WTC11 (cell line): ENCODE data around the gene METRNL. TPM values are rescaled to one million over a fixed set of nuclear protein-coding genes. Genes with fewer than 3 reads are reported as not detected.

Experiments
- ATAC-seq: fragments of 200-7000 bp; cut with Tn5 transposase; 2 replicates; pipeline ENCODE4 v1.10.0; 2021; ENCODE audit warnings: mild to moderate bottlenecking, moderate library complexity
- CTCF ChIA-PET: fragments of 300-600 bp; sonication (Branson Sonifier 250); formaldehyde crosslinking; loops from one replicate; lab custom pipeline; 2021; ENCODE audit warnings: antibody characterized with exemption; lab: Charles Lee
- POLR2A ChIA-PET: fragments of 350-600 bp; sonication (Branson Sonifier 250); formaldehyde crosslinking; loops from one replicate; lab custom pipeline; 2021; ENCODE audit warnings: antibody characterized with exemption; lab: Charles Lee
- DNase-seq: peaks from one replicate; pipeline ENCODE4 v3.0.0; 2021; ENCODE audit warnings: low spot score
- H3K27ac Mint-ChIP-seq: 2 replicates; pipeline ENCODE4 v1.8.0; 2021; ENCODE audit warnings: mixed read lengths
- H3K27me3 Mint-ChIP-seq: 2 replicates; pipeline ENCODE4 v1.8.0; 2021; ENCODE audit warnings: low read depth, mild to moderate bottlenecking, moderate library complexity, mixed read lengths
- H3K36me3 Mint-ChIP-seq: 2 replicates; pipeline ENCODE4 v1.8.0; 2021; ENCODE audit warnings: mixed read lengths
- H3K4me1 Mint-ChIP-seq: 2 replicates; pipeline ENCODE4 v1.8.0; 2022; ENCODE audit warnings: mixed read lengths
- H3K4me3 Mint-ChIP-seq: 2 replicates; pipeline ENCODE4 v1.8.0; 2021; ENCODE audit warnings: mild to moderate bottlenecking, moderate library complexity, mixed read lengths
- H3K9me3 Mint-ChIP-seq: 2 replicates; pipeline ENCODE4 v1.8.0; 2021; ENCODE audit warnings: mixed read lengths
- CBFB ChIP-seq: sonication (generic); formaldehyde crosslinking; IDR thresholded peaks from 2 replicates; pipeline ENCODE4 v1.8.1; 2022; ENCODE audit warnings: mild to moderate bottlenecking, low read depth, missing genetic modification reagents
- CREM ChIP-seq: sonication (generic); formaldehyde crosslinking; IDR thresholded peaks from 2 replicates; pipeline ENCODE4 v1.8.1; 2022; ENCODE audit warnings: mild to moderate bottlenecking, missing genetic modification reagents, moderate library complexity
- FOXK1 ChIP-seq: sonication (generic); formaldehyde crosslinking; IDR thresholded peaks from 2 replicates; pipeline ENCODE4 v1.8.0; 2022; ENCODE audit warnings: mild to moderate bottlenecking, moderate library complexity, missing genetic modification reagents
- GABPB1 ChIP-seq: sonication (generic); formaldehyde crosslinking; IDR thresholded peaks from 2 replicates; pipeline ENCODE4 v1.8.1; 2023; ENCODE audit warnings: mild to moderate bottlenecking, missing genetic modification reagents
- JUN ChIP-seq: sonication (generic); formaldehyde crosslinking; IDR thresholded peaks from 2 replicates; pipeline ENCODE4 v1.8.0; 2023; ENCODE audit warnings: mild to moderate bottlenecking, missing genetic modification reagents
- MXD4 ChIP-seq: fragments of 250-450 bp; sonication (Bioruptor Pico); IDR thresholded peaks from 2 replicates; pipeline ENCODE4 v1.8.0; 2021; ENCODE audit warnings: mild to moderate bottlenecking, moderate library complexity, borderline replicate concordance
- NFYB ChIP-seq: sonication (generic); formaldehyde crosslinking; conservative IDR thresholded peaks from 2 replicates; pipeline ENCODE4 v1.8.0; 2022; ENCODE audit warnings: low read depth, missing genetic modification reagents
- NR1H2 ChIP-seq: sonication (generic); formaldehyde crosslinking; IDR thresholded peaks from 2 replicates; pipeline ENCODE4 v1.9.0; 2021; ENCODE audit warnings: mild to moderate bottlenecking, moderate library complexity, missing genetic modification reagents
- RELA ChIP-seq: sonication (generic); formaldehyde crosslinking; IDR thresholded peaks from 2 replicates; pipeline ENCODE4 v1.8.1; 2022; ENCODE audit warnings: missing genetic modification reagents, mild to moderate bottlenecking, borderline replicate concordance
- TP53 ChIP-seq: sonication (generic); formaldehyde crosslinking; IDR thresholded peaks from 2 replicates; pipeline ENCODE4 v1.8.1; 2023; ENCODE audit warnings: mild to moderate bottlenecking, missing genetic modification reagents
- ZNF138 ChIP-seq: sonication (generic); formaldehyde crosslinking; conservative IDR thresholded peaks from 2 replicates; pipeline ENCODE4 v1.8.1; 2022; ENCODE audit warnings: mild to moderate bottlenecking, moderate library complexity, missing genetic modification reagents
- ZNF232 ChIP-seq: sonication (generic); formaldehyde crosslinking; IDR thresholded peaks from 2 replicates; pipeline ENCODE4 v1.8.0; 2022; ENCODE audit warnings: mild to moderate bottlenecking, missing genetic modification reagents
- ZNF263 ChIP-seq: sonication (generic); formaldehyde crosslinking; IDR thresholded peaks from 2 replicates; pipeline ENCODE4 v1.8.1; 2022; ENCODE audit warnings: low read depth, mild to moderate bottlenecking, moderate library complexity, missing genetic modification reagents
- ZNF671 ChIP-seq: fragments of 250-450 bp; sonication (Bioruptor Pico); IDR thresholded peaks from 2 replicates; pipeline ENCODE4 v1.8.0; 2021; ENCODE audit warnings: mild to moderate bottlenecking
- total RNA-seq: library from RNA; stranded (reverse); gene quantifications from 3 replicates; pipeline ENCODE4 v1.2.3, GENCODE V29; 2021
- TF ChIP-seq, protein P1 (sequence below): fragments of 250-450 bp; sonication (Bioruptor Pico); IDR thresholded peaks from 2 replicates; pipeline ENCODE4 v1.8.0; 2021; ENCODE audit warnings: mild to moderate bottlenecking
- TF ChIP-seq, protein P2 (sequence below): sonication (generic); formaldehyde crosslinking; IDR thresholded peaks from 2 replicates; pipeline ENCODE4 v1.8.1; 2022; ENCODE audit warnings: low read depth, missing genetic modification reagents, borderline replicate concordance
- TF ChIP-seq, protein P3 (sequence below): sonication (generic); formaldehyde crosslinking; IDR thresholded peaks from 2 replicates; pipeline ENCODE4 v1.8.0; 2022; ENCODE audit warnings: mild to moderate bottlenecking, missing genetic modification reagents
- TF ChIP-seq, protein P4 (sequence below): sonication (generic); formaldehyde crosslinking; IDR thresholded peaks from 2 replicates; pipeline ENCODE4 v1.8.0; 2022; ENCODE audit warnings: mild to moderate bottlenecking, missing genetic modification reagents
- TF ChIP-seq, protein P5 (sequence below): sonication (generic); formaldehyde crosslinking; IDR thresholded peaks from 2 replicates; pipeline ENCODE4 v1.8.0; 2023; ENCODE audit warnings: mild to moderate bottlenecking, missing genetic modification reagents
- TF ChIP-seq, protein P6 (sequence below): sonication (generic); formaldehyde crosslinking; IDR thresholded peaks from 2 replicates; pipeline ENCODE4 v1.8.0; 2022; ENCODE audit warnings: mild to moderate bottlenecking, missing genetic modification reagents
- TF ChIP-seq, protein P7 (sequence below): fragments of 250-450 bp; sonication (Bioruptor Pico); IDR thresholded peaks from 2 replicates; pipeline ENCODE4 v1.9.0; 2021; ENCODE audit warnings: mild to moderate bottlenecking

Gene METRNL
- total RNA-seq, 1 experiment from 2014 or later, result 27.7 TPM

DNA sequence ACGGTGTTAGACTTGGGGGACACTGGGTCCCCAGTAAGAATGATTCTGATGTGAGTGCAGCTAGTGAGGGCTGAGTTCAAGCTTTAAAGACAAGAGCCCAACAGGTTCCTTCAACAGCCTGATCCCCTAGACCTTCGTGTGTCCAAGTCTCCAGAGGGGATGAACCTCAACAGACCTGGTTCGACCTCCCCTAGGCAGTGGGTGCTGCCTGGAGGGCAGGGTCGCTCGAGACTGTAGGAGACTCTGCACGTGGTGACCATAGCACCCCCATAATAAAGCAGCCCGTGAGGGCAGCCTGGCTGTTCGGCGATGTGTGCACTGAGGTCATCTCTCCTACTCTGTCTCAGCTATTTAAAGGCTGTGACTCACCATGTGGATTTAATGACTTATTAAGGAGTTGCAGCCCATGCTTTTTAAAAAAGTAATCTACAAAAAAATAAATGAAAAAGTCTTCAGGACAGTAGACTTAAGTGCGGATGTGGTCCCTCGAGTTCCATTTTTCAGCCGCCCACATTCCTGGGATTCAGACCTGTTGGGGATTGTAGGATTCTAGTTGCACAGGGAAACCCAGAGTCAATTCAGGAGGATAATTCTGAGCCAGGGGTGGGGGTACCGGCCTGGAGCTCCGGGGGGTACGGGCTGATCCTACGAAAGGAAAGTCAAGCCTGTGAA, 23.4 kb upstream of the METRNL start (continued):
- TF ChIP-seq, protein P1, sequence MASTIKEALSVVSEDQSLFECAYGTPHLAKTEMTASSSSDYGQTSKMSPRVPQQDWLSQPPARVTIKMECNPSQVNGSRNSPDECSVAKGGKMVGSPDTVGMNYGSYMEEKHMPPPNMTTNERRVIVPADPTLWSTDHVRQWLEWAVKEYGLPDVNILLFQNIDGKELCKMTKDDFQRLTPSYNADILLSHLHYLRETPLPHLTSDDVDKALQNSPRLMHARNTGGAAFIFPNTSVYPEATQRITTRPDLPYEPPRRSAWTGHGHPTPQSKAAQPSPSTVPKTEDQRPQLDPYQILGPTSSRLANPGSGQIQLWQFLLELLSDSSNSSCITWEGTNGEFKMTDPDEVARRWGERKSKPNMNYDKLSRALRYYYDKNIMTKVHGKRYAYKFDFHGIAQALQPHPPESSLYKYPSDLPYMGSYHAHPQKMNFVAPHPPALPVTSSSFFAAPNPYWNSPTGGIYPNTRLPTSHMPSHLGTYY (CRISPR knock-in tag), result no peak
- TF ChIP-seq, protein P2, sequence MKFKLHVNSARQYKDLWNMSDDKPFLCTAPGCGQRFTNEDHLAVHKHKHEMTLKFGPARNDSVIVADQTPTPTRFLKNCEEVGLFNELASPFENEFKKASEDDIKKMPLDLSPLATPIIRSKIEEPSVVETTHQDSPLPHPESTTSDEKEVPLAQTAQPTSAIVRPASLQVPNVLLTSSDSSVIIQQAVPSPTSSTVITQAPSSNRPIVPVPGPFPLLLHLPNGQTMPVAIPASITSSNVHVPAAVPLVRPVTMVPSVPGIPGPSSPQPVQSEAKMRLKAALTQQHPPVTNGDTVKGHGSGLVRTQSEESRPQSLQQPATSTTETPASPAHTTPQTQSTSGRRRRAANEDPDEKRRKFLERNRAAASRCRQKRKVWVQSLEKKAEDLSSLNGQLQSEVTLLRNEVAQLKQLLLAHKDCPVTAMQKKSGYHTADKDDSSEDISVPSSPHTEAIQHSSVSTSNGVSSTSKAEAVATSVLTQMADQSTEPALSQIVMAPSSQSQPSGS, result no peak
- TF ChIP-seq, protein P3, sequence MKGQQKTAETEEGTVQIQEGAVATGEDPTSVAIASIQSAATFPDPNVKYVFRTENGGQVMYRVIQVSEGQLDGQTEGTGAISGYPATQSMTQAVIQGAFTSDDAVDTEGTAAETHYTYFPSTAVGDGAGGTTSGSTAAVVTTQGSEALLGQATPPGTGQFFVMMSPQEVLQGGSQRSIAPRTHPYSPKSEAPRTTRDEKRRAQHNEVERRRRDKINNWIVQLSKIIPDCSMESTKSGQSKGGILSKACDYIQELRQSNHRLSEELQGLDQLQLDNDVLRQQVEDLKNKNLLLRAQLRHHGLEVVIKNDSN, result no peak
- TF ChIP-seq FOXK1 (no peak), ZNF138 (no peak), GABPB1 (CRISPR knock-in tag) (no peak), TP53 (CRISPR knock-in tag) (no peak), JUN (CRISPR knock-in tag) (no peak), ZNF263 (CRISPR knock-in tag) (no peak)
- TF ChIP-seq, protein P4, sequence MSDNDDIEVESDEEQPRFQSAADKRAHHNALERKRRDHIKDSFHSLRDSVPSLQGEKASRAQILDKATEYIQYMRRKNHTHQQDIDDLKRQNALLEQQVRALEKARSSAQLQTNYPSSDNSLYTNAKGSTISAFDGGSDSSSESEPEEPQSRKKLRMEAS (CRISPR knock-in tag), result no peak
- TF ChIP-seq, protein P5, sequence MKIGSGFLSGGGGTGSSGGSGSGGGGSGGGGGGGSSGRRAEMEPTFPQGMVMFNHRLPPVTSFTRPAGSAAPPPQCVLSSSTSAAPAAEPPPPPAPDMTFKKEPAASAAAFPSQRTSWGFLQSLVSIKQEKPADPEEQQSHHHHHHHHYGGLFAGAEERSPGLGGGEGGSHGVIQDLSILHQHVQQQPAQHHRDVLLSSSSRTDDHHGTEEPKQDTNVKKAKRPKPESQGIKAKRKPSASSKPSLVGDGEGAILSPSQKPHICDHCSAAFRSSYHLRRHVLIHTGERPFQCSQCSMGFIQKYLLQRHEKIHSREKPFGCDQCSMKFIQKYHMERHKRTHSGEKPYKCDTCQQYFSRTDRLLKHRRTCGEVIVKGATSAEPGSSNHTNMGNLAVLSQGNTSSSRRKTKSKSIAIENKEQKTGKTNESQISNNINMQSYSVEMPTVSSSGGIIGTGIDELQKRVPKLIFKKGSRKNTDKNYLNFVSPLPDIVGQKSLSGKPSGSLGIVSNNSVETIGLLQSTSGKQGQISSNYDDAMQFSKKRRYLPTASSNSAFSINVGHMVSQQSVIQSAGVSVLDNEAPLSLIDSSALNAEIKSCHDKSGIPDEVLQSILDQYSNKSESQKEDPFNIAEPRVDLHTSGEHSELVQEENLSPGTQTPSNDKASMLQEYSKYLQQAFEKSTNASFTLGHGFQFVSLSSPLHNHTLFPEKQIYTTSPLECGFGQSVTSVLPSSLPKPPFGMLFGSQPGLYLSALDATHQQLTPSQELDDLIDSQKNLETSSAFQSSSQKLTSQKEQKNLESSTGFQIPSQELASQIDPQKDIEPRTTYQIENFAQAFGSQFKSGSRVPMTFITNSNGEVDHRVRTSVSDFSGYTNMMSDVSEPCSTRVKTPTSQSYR (CRISPR knock-in tag), result no peak
- TF ChIP-seq, protein P6, sequence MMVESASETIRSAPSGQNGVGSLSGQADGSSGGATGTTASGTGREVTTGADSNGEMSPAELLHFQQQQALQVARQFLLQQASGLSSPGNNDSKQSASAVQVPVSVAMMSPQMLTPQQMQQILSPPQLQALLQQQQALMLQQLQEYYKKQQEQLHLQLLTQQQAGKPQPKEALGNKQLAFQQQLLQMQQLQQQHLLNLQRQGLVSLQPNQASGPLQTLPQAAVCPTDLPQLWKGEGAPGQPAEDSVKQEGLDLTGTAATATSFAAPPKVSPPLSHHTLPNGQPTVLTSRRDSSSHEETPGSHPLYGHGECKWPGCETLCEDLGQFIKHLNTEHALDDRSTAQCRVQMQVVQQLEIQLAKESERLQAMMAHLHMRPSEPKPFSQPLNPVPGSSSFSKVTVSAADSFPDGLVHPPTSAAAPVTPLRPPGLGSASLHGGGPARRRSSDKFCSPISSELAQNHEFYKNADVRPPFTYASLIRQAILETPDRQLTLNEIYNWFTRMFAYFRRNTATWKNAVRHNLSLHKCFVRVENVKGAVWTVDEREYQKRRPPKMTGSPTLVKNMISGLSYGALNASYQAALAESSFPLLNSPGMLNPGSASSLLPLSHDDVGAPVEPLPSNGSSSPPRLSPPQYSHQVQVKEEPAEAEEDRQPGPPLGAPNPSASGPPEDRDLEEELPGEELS (CRISPR knock-in tag), result no peak
- TF ChIP-seq, all 79 proteins: peak for 0

DNA sequence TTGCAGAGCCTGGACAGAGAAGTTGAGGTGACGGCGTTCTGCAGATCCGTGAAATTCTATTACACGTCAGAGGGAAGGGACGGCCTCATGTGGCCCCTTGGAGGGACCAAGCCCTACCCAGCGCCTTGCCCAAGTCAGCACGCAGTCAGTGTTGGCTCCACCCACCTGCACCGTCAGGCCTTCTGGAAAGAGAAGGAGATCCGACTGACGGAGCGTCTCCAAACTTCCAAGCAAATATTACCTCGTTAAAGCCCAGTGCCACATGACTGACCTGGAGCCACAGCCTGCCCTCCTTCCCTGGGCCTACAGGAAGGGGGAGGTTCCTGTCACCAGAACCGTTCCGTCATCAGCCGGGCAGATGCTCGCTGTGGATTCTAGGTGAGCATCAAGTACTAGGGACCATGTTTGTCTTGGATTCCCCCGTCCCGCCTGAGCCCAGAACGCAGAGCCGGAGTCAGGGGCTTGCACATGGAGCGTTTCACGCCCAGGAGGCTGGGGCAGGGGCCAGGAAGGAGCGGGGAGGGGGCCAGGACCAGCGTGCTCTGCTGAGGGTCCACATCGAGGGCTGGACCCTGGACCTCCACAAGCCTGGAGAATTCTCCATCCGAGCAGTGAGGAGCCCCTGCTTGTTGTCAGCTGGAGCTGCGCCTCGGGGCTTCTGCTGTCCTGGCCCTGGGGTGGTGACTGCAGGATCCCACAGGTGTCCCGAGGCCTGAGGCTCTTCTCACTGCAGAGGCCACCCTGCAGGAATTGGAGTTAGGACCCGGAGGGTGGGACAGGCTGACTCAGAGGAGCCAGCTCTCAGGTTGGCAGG, 22.6 kb upstream of the METRNL start:
- CTCF ChIA-PET, result interaction anchor here (0.6 kb wide), 1 partner anchor 489 kb away, joined by 4 read pairs; no protein-coding TSS in a partner anchor
- H3K36me3 Mint-ChIP-seq, result no peaks in the 10 kb centered on the region
- DNase-seq, result no peak
- no peaks in the 10 kb centered on the region for H3K4me1 Mint-ChIP-seq
- H3K27ac Mint-ChIP-seq, result no peak overlapping the region
- no peak overlapping the region for H3K4me3 Mint-ChIP-seq
- H3K9me3 Mint-ChIP-seq, result no peaks in the 10 kb centered on the region
- no peaks in the 10 kb centered on the region for H3K27me3 Mint-ChIP-seq
- POLR2A ChIA-PET, result no interaction called here
- no peak for ATAC-seq
- TF ChIP-seq CREM (CRISPR knock-in tag) (no peak), CBFB (no peak), ZNF232 (CRISPR knock-in tag) (no peak), ZNF138 (no peak), RELA (no peak), MXD4 (CRISPR knock-in tag) (no peak), NR1H2 (CRISPR knock-in tag) (no peak), ZNF671 (CRISPR knock-in tag) (no peak), NFYB (CRISPR knock-in tag) (no peak)
- TF ChIP-seq, protein P7, sequence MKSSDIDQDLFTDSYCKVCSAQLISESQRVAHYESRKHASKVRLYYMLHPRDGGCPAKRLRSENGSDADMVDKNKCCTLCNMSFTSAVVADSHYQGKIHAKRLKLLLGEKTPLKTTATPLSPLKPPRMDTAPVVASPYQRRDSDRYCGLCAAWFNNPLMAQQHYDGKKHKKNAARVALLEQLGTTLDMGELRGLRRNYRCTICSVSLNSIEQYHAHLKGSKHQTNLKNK (CRISPR knock-in tag), result no peak
